Fibroblast of villous mesenchyme (primary cell): ENCODE data around the gene CNNM2. TPM values are rescaled to one million over a fixed set of nuclear protein-coding genes. Genes with fewer than 3 reads are reported as not detected.
"Not testable (repeated sequence)": the region's sequence is repeated elsewhere in the genome, so short reads cannot be mapped to it uniquely, and the experiment has no call there.

ENCODE experiments used
- DNase-seq: peaks from one replicate; pipeline ENCODE4 v3.0.0-alpha.2; 2010; ENCODE audit warnings: low read depth
- H3K4me3 ChIP-seq: 2 replicates; pipeline ENCODE4 v1.5.1; 2011; ENCODE audit warnings: low read depth, mild to moderate bottlenecking, low read length
- total RNA-seq: library from RNA; depleted of rRNA; stranded (reverse); fragments of >200 nt; gene quantifications from 2 replicates; pipeline ENCODE4 v1.2.3, GENCODE V29; 2012
- TF ChIP-seq, protein P1 (sequence below): IDR thresholded peaks from 2 replicates; pipeline ENCODE4 v1.5.1; 2012; ENCODE audit warnings: low read depth, mild to moderate bottlenecking, low read length; ENCODE audit not compliant: insufficient read depth

Gene CNNM2
- total RNA-seq, 1 donor = 4.7 TPM

DNA sequence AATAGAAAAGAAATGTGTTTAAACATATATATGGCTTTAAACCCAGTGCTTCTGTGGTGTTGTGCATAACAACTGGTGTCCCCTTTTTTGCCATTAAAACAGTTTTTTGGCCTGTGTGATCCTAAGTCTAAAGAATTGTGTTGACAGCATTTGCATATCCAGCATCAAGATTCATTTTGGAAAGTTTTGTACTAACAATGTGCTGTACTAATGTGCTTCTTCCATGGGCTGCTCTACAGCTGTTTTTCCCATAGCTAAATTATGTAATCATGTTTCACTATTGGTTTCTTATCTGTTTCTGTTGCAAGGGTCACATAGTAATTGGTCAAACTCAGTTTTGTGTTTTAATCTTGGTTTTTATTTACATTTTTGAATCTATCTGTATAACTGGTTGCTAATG lies 5.5 kb downstream of the CNNM2 start:
- H3K4me3 ChIP-seq = no peak overlapping the region
- DNase-seq = peak; percentile 18
- TF ChIP-seq, protein P1, sequence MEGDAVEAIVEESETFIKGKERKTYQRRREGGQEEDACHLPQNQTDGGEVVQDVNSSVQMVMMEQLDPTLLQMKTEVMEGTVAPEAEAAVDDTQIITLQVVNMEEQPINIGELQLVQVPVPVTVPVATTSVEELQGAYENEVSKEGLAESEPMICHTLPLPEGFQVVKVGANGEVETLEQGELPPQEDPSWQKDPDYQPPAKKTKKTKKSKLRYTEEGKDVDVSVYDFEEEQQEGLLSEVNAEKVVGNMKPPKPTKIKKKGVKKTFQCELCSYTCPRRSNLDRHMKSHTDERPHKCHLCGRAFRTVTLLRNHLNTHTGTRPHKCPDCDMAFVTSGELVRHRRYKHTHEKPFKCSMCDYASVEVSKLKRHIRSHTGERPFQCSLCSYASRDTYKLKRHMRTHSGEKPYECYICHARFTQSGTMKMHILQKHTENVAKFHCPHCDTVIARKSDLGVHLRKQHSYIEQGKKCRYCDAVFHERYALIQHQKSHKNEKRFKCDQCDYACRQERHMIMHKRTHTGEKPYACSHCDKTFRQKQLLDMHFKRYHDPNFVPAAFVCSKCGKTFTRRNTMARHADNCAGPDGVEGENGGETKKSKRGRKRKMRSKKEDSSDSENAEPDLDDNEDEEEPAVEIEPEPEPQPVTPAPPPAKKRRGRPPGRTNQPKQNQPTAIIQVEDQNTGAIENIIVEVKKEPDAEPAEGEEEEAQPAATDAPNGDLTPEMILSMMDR = no peak

DNA sequence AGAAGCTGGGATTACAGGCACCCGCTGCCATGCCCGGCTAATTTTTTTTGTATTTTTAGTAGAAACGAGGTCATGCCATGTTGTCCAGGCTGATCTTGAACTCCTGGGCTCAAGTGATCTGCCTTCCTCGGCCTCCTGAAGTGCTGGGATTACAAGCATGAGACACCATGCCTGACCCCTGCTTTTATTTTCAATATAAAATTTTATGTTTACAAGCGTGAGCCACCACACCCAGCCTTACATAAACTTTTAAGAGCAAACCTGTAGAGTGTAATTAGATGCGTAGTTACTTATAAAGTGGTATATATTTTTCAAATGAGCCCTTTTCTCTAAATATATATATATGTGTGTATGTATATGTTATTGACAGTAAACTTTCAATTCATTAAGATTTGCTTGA lies 8.7 kb downstream of the CNNM2 start:
- no peak overlapping the region for H3K4me3 ChIP-seq
- TF ChIP-seq, protein P1 = no peak
- no peak for DNase-seq

DNA sequence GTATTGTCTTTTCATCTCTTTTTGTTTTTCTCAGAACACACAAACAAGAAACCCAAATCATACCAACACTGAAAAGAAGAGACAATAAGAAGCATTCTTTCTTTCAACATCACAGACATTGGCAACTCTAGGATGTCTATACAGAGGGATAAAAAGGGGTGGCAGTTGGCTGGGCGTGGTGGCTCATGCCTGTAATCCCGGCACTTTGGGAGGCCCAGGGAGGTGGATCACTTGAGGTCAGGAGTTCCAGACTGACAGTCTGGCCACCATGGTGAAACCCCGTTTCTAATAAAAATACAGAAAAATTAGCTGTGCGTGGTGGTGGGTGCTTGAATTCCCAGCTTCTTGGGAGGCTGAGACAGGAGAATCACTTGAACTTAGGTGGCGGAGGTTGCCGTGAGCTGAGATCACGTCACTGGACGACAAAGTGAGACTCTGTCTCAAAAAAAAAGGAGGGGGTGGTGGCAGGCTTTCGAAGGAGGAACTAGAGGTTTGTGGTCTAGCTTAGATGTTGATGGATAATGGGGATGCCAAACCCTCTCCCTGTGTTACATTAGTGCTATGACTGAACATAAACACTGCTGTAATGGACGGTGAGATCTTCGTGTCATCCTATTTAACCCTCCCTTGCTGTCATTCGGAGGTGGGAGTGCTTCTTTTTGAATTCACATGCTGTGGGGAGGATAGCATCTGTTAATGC lies 9.4 kb downstream of the CNNM2 start:
- TF ChIP-seq, protein P1 = no peak
- no peak overlapping the region for H3K4me3 ChIP-seq
- DNase-seq = no peak

DNA sequence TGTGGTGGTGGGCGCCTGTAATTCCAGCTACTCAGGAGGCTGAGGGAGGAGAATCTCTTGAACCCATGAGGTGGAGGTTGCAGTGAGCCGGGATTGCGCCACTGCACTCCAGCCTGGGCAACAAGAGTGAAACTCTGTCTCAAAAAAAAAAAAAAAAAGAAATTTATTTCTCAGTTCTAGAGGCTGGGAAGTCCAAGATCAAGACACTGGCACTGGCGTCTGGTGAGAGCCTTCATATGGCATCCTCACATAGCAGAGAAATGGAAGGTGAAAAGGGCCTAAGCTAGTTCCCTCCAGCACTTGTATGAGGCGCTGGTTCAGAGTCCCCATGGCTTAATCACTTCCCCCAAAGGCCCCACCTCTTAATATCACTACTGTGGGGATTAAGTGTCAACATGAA lies 10.3 kb downstream of the CNNM2 start:
- not testable (repeated sequence) for DNase-seq, H3K4me3 ChIP-seq

DNA sequence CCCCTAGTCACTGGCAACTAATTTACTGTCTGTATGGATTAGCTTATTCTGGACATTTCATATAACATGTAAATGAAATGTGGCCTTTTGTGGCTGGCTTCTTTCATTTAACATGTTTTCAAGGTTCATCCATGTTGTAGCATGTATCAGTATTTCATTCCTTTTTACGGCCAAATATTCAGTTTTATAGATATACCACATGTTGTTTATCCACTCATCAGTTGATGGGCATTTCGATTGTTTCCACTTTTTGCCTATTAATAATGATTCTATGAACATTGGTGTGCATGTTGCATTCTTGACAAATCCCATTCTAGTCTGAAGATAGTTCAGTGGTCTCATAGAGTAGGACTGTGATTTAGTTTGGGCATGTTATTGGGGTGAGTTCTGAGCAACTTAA lies 12.6 kb downstream of the CNNM2 start:
- no peak for DNase-seq
- H3K4me3 ChIP-seq = no peak overlapping the region
- TF ChIP-seq, protein P1 = no peak

DNA sequence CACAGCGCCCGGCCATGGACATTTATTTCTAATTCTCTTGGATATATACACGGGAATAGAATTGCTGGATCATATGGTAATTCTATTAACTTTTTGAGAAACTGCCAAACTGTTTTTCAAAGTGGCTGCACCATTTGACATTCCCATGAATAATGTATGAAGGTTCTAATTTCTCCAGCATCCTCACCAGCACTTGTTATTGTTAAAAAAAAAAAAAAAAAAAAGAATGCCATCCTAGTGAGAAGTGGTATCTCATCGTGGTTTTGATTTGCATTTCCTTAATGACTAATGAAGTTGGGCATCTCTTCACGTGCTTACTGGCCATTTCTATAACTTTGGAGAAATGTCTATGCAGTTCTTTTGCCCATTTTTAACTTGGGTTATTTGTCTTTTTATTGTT lies 13.5 kb downstream of the CNNM2 start:
- TF ChIP-seq, protein P1 = no peak
- H3K4me3 ChIP-seq = no peak overlapping the region
- no peak for DNase-seq

DNA sequence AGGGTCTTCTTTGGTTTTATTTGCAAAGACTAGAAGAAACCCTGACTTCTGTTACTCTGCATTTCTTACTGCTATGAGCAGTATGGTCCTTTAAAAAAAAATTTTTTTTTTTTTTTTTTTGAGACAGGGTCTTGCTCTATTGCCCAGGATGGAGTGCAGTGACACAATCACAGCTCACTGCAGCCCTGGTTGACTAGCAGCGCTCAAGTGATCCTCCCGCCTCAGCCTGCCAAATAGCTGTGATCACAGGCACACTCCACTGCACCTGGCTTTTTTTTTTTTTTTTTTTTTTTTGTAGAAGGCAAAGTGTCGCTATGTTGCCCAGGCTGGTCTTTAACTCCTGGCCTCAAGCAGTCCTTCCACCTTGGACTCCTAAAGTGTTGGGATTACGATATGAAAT lies 17.4 kb downstream of the CNNM2 start:
- no peak for DNase-seq
- H3K4me3 ChIP-seq = no peak overlapping the region
- TF ChIP-seq, protein P1 = no peak
